Measurements from ENCODE around the gene GLDC. TPM values are rescaled to one million over a fixed set of nuclear protein-coding genes. Genes with fewer than 3 reads are reported as not detected.

The GLDC gene
- total and polyA plus RNA-seq, 10 of the 15 experiments (the other 5 are each of a cell fraction or from before 2014, with no cell fraction given): 33.1 to 165 (median 114) TPM

GRCh38 chr9:6632516-6633183 is 12.9 kb downstream of the GLDC start (continued):
- TF ChIP-seq SKIL (IDR thresholded peaks at IDR 0.05; ENCODE audit: low read depth, poor library complexity, severe bottlenecking) (no peak), TCF7 (IDR thresholded peaks at IDR 0.05; ENCODE audit: borderline replicate concordance) (no peak), MYB (IDR thresholded peaks at IDR 0.05; ENCODE audit: borderline replicate concordance, low read depth, low read length) (no peak), EGR1 (IDR thresholded peaks at IDR 0.05; ENCODE audit: borderline replicate concordance in 1 of 2, low read depth in 2 of 2, low read length in 2 of 2) (peak in 1 of 2 experiments; percentile 43; a peak in 1 of 3 replicates), ATF7 (IDR thresholded peaks at IDR 0.05; ENCODE audit: low read depth) (peak; percentile 75), MXI1 (IDR thresholded peaks at IDR 0.05; ENCODE audit: low read depth, low read length) (peak; percentile 48; the same call in 1 of the 2 replicates), ETV6 (conservative IDR thresholded peaks at IDR 0.05 in 1 of 2, IDR thresholded peaks at IDR 0.05 in 1 of 2; ENCODE audit: borderline replicate concordance in 1 of 2, low read depth in 1 of 2) (peak in 1 of 2 experiments; percentile 30; a peak in 1 of 4 replicates), TARDBP (IDR thresholded peaks at IDR 0.05; ENCODE audit: borderline replicate concordance) (0 out of 2 replicates have a peak, but pooled peaks have one; percentile 42), ZNF384 (IDR thresholded peaks at IDR 0.05; ENCODE audit: borderline replicate concordance, low read depth, low read length) (no peak), TCF3 (IDR thresholded peaks at IDR 0.05; ENCODE audit: borderline replicate concordance, insufficient read depth, low read depth, low read length) (no peak), YY1 (IDR thresholded peaks at IDR 0.05; ENCODE audit: low read depth, low read length) (0 out of 2 replicates have a peak, but pooled peaks have one; percentile 36), IRF5 (IDR thresholded peaks at IDR 0.05; ENCODE audit: borderline replicate concordance) (no peak), BCLAF1 (IDR thresholded peaks at IDR 0.05) (no peak), SMC3 (IDR thresholded peaks at IDR 0.05; ENCODE audit: borderline replicate concordance, low read length) (0 out of 2 replicates have a peak, but pooled peaks have one; percentile 15), HCFC1 (IDR thresholded peaks at IDR 0.05; ENCODE audit: low read length) (no peak), NBN (IDR thresholded peaks at IDR 0.05) (peak; percentile 43), MTA2 (IDR thresholded peaks at IDR 0.05; ENCODE audit: low read depth) (peak; percentile 58; the same call in 1 of the 2 replicates), RELA (IDR thresholded peaks at IDR 0.05; ENCODE audit: borderline replicate concordance, partially characterized antibody) (peak; percentile 11), CREM (IDR thresholded peaks at IDR 0.05; ENCODE audit: low read depth) (peak; percentile 55; the same call in 1 of the 2 replicates), REST (IDR thresholded peaks at IDR 0.05; ENCODE audit: low read depth, low read length) (no peak)

Measured in GM12878 (cell line).